ENCODE measurements around the gene TSHZ2.

TSHZ2 gene

GRCh38 chr20:53092772-53093300, 120.7 kb downstream of the TSHZ2 start:
- no peak for DNase-seq

DNA sequence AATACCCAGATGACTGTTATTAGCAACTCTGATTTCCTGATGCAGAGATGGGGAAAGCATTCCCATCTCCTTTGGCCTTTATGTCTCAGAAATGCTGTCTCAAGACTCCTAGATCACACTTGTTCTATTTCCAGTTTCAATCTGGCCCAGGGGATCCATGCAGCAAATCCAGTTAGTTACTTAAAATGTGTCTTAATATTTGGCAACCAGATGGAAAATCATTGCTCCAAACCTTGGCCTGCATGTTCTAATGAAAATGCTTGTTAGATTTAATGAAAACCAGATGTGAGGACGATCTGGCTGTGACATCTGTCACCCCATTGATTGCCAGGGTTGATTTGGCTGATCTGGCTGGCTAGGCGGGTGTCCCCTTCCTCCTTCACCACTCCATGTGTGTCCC, 125.2 kb downstream of the TSHZ2 start:
- DNase-seq = no peak

DNA sequence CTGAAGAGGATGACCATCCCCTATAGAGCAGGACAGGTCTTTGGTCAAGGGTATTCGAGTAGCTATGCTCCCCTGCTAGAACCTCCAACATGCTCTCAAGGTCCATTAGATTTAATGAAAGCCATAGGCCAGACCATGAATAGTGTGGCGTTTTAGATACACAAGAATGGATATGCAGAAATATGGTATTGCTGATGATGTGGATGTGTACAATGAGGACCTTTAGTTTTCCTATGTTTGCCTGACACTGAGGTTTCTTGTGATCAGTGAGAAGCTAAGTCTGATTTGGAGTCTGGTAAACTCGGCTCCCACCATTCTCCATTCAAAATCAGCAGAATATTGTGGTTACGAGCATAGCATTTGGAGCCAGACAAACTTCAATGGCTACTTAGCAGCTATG, 125.6 kb downstream of the TSHZ2 start:
- DNase-seq = no peak

- DNase-seq = no peak
These were observed 126.5 kb downstream of the TSHZ2 start for GRCh38 chr20:53098621-53099020.

- no peak for DNase-seq
These were observed 127.7 kb downstream of the TSHZ2 start for GRCh38 chr20:53099856-53100255.

DNA sequence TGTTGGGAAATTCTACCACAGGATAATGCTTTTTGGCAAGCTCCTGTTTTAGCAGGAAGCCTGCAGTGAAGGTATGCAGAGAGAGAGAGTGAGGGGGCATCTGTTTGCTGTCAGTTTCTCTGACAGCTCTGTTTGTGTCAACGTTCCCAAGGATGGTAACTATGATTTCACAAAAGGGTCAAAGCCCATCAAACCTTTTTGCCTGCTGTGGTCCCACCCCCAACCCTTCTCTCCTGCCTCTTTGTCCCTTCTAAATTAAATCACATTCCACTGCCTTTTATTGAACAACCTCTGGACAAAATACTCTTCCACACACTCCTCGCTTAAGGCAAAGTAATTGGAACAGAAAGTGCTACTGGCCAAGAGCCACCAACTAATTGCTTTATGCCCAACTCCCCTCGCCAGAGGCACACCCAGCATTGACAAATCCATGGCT, 128.3 kb downstream of the TSHZ2 start:
- peak; percentile 48 for DNase-seq

DNA sequence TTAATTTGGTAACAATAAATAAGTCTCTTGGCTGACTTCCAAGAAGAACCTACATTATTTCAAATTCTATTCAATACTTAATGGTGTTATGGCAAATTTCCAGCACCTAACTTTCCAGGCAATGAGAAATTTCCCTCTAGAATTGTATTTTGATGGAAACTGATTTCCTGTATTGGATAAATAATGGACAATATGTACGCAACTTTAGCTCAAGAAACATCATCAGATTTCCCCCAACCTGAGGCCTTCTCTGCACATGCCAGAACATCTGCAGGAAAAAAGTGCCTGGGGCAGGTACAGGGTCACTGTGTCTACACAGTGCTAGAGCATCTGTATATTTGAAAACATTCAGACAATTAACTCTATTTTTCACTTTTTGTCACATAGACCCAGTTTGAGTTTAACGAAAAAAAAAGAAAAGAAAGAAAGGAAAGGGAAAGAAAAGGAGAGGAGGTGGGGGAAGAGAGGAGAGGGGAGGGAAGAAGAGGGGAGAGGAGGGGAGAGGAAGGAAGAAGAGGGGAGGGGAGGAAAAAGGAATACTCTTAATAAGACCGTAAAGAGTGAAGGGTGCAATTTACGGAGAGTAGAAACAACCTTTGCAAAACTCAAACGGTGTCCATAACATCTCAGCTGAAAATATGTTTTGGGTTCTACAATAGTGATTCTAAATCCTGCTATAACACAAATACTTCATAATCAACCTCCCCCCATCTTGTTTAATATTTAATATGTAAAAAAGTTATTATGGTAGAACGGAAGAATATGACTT, 130.0 kb downstream of the TSHZ2 start:
- no peak for DNase-seq

DNA sequence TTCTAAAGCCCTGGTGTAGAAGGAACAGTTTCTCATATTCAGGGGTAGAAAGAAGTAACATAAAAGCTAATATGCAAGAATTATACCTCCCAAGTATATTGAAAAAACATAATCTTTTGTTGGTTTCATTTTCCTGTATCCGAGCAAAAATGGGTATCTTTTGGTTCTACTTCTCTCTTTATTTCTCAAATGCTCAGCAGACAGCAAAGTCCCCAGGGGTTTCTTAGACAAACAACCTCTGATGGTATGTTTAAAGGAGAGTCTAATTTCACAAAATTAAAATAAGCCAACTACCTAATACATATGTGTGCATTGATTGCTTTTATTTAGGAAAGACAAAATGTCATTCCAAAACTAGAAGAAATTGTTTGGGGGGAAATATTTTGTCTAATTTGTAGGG, 131.0 kb downstream of the TSHZ2 start:
- peak; percentile 19 for DNase-seq

- DNase-seq = no peak
These were observed 132.7 kb downstream of the TSHZ2 start for GRCh38 chr20:53104884-53105283.

DNA sequence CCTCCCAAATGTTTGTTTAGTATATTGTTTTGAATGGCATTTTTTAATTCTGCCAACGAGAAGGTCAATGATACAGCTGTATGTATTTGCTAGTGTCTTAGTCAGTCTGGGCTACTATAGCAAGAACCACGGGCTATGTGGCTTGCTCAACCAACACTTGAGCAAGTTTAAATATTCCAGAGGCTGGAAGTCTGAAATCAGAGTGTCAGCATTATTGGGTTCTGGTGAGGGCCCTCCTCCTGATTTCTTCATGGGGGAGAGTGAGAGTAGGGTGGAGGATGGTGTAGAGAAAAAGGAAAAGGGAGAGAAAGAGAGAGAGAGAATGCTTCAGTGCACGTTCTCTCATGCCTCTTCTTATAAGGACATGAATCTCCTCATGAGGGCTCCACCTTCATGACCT, 144.6 kb downstream of the TSHZ2 start:
- DNase-seq = no peak

GRCh38 chr20:53122853-53123252, 150.7 kb downstream of the TSHZ2 start:
- no peak for DNase-seq

- no peak for DNase-seq
These were observed 152.0 kb downstream of the TSHZ2 start for GRCh38 chr20:53124075-53124551.

DNA sequence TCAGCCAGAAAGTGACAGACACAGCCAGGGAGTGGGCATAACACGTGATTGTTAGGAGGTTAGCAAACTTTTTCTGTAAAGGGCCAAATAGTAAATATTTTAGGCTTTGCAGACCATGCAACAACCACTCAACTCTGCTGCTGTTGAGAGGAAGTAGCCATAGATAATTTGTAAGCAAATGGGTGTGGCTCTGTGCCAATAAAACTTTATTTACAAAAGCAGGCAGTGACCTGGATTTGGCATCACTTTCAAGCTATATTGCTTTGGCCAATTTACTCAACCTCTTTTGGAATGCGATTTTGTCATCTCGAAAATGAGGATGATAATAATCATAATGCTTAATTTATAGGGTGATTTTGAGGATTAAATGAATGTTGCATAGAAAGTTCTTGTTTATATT, 152.6 kb downstream of the TSHZ2 start:
- peak; percentile 9 for DNase-seq

DNA sequence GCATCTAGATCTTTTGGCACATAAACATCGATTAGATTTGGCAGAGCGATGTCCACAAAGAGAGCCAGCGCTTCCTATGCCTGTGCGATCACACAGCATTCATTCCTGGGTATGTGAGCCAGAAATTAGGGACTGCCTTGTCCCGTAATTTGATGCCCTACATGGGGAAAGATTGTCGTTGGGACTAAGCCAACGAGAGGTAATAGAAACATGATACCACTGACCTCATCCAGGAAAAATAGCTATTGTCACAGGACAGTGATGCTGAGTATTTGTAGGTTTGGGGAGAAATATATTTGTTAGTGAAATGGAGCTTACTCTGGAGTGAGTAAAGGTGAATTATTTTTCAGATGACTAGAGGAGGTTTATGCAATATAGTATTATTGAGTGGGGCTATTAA, 154.0 kb downstream of the TSHZ2 start:
- peak; percentile 57 for DNase-seq

DNA sequence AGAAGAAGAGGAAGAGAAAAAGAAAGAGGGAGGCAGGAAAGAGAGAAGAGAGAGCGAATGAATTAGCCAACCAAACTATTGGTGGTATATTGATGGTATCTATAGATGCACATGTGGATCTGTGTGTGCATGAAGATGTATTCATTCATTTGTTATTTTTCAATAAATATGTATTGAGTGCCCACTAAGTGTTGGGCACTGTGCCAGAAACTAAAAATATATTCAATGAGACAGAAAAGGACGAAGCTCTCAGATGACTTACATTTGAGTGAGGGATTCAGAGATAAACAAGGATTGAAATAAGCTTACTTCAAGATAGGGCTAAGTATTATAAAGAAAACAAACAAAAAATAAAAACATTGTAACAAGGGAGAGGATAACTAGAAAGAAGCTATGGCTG, 154.9 kb downstream of the TSHZ2 start:
- DNase-seq = no peak

DNA sequence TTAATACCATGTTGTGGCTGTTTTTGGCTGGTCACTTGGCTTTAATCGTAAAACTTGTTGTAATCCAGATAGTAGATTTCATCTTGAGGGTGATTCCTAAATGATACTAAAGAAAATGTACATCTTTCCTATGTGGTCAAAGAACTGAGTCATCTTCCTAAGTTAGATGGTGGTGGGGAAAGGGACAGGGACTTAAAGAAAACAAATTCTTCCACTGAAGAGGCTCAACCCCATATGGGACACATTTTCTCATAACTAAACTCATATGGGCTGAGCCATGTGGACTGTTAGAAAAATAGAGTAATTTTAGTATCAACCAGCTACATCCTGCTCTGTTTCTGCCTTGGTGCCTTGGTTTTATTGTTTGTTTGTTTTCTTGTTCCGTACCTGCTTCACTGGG, 155.8 kb downstream of the TSHZ2 start:
- no peak for DNase-seq

- no peak for DNase-seq
These were observed 157.4 kb downstream of the TSHZ2 start for GRCh38 chr20:53129563-53129962.

DNA sequence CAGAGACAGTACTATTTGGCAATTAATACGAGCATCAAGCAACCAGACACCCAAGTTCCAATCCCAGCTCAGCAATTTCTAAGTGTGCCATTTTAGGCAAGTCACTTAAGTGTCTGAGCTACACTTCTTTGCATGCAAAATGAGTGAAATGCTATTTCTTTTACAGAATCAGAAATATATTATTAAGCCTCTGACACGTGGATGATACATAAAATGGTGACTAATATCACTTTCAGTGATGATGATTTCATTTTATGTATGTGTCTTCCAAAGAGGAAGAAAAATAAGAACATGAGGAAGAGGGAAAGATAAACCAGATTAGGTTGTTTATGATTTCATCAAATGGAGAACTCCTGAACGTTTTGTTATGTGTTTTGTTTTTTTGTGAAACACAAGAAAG, 158.6 kb downstream of the TSHZ2 start:
- peak; percentile 14 for DNase-seq

DNA sequence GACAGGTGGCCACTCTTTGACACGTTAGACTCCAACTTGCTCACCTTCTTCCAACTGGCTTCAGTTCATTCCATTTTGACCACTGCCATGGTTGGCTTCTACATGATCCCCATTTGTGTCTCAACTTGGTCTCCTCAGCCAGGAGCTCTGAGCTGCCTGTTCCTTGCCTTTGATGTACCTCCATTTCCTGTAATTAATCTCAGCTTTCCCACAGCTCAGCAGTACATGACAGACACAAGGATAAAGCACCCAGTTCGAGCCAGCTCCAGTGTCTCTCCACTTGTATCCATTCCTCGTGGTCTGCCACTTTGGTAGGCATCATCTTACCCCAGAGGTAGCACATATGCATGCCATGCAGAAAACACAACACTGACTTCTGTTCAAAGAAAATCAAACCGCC, 161.0 kb downstream of the TSHZ2 start:
- DNase-seq = peak; percentile 56

DNA sequence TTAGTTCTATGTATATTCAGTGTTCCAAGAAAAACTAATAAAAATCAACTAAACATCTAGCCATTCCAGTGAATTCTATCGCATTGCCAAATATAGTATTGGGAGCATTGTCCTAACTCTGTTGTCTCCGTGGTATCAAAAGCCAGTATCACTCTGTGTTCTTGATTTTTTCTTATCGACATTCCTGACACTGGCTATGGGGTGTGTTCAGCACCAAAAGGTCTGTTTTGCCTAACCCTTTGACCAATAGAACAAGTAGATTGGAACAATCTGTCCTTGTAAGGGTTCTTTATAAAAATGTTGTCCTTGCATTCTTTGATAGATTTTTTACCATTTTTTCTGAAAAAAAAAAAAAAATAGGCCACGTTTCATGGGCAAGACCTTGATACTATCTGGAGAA, 161.5 kb downstream of the TSHZ2 start:
- DNase-seq = no peak

DNA sequence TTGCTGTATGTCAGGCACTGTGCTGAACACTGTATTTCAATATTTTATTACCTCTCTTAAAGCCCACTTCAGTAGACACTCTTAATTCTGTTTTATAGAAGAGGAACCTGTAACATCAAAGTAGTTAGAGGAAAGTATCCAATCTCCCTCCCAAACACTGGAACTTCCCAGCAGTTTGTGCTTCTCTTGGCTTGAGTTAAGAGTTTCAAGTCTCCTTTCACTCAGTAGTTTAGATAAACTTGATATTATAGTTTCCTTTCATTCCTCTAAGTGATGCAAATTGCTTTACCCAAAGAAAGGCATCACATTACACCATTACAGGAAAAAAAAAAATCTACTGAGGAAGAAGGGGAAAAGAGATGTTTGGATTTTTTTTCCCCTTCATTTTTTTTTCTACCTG, 164.3 kb downstream of the TSHZ2 start:
- no peak for DNase-seq

GRCh38 chr20:53138454-53139262, 166.5 kb downstream of the TSHZ2 start:
- DNase-seq = no peak

DNA sequence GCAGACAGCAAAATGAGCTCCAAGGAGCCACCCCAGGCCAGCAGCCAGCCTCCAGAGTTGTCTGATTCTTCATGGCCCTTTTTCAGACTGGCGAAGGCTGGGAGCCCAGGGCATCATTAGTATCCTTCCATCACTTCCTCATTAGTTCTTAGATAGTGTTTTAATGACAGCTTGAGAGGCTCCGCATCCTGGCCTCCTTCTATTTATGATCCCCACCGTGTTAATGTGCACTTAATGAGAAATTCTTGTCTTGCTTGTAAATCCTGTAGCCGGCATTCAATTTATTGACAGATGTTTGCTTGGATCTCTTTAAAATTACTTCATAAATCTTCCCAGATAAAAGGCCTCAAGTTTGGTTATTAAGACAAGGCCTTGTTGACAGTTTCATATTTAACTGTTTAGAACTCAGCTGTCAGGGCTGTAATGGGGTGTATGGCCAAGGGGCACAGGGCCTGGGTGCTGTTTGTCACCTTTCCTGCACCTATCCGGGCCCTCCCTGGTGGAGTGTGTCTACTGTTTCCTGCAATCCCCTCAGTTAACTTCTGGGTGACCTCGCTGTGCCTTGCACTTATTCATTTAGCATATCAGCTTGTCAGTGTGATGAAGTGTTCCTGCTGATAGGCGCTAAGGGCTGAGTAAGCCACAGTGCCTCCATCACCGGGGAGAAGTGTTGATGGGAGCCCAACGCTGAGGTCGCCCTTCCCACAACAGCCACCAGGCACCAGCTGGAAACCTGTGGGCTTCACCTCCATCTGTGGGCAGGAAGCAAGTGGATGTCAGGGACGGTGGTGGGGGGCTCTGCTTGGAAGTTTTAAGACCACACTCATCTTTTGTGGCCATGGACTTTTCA, 169.3 kb downstream of the TSHZ2 start:
- peak; percentile 55 for DNase-seq

Measured in NCI-H69 (cell line).